H4 (cell line): ENCODE results near the gene DNASE1L2. TPM values are rescaled to one million over a fixed set of nuclear protein-coding genes. Genes with fewer than 3 reads are reported as not detected.
"Not testable (repeated sequence)": the region's sequence is repeated elsewhere in the genome, so short reads cannot be mapped to it uniquely, and the experiment has no call there.

ENCODE experiments used
- DNase-seq: peaks from one replicate; pipeline ENCODE4 v3.0.0-alpha.2; 2015; ENCODE audit warnings: low spot score
- total RNA-seq: library from RNA; depleted of rRNA; stranded (reverse); fragments of >200 nt; shearing (Covaris generic); gene quantifications from 2 replicates; pipeline ENCODE4 v1.2.3, GENCODE V29; 2014; rRNA removed

Gene DNASE1L2
- 0.10 TPM in 1 of 2 replicates, not detected in the other for total RNA-seq

- no peak for DNase-seq
Observed at GRCh38 chr16:2236337-2237101, at the start of gene DNASE1L2. Gene DNASE1L2, plus strand, starts transcription at chr16:2236444. Its CDS starts 373 bp downstream, at chr16:2236817.

GRCh38 chr16:2186505-2186904 lies 49.7 kb upstream of the DNASE1L2 start:
- no peak for DNase-seq

GRCh38 chr16:2187212-2187611 lies 49.0 kb upstream of the DNASE1L2 start:
- DNase-seq, result no peak

- DNase-seq, result no peak
Observed at GRCh38 chr16:2188395-2188794, 47.8 kb upstream of the DNASE1L2 start.

- DNase-seq, result no peak
Observed at GRCh38 chr16:2189252-2189893, 46.9 kb upstream of the DNASE1L2 start.

GRCh38 chr16:2190002-2190658 lies 46.1 kb upstream of the DNASE1L2 start:
- DNase-seq, result no peak

- no peak for DNase-seq
Observed at GRCh38 chr16:2190659-2191445, 45.4 kb upstream of the DNASE1L2 start.

GRCh38 chr16:2191446-2191706 lies 44.9 kb upstream of the DNASE1L2 start:
- no peak for DNase-seq

- no peak for DNase-seq
Observed at GRCh38 chr16:2194166-2194834, 41.9 kb upstream of the DNASE1L2 start.

- peak; percentile 57 for DNase-seq
Observed at GRCh38 chr16:2194852-2195321, 41.4 kb upstream of the DNASE1L2 start.

- no peak for DNase-seq
Observed at GRCh38 chr16:2195322-2196161, 40.7 kb upstream of the DNASE1L2 start.

- no peak for DNase-seq
Observed at GRCh38 chr16:2196162-2196980, 39.9 kb upstream of the DNASE1L2 start, which contains the start of gene CASKIN1. Gene CASKIN1, minus strand, starts transcription at chr16:2196605. Its CDS starts 173 bp downstream, at chr16:2196432.

GRCh38 chr16:2196981-2197511 lies 39.2 kb upstream of the DNASE1L2 start:
- DNase-seq, result no peak

GRCh38 chr16:2197765-2198164 lies 38.5 kb upstream of the DNASE1L2 start:
- no peak for DNase-seq

- no peak for DNase-seq
Observed at GRCh38 chr16:2198283-2198682, 38.0 kb upstream of the DNASE1L2 start.

- no peak for DNase-seq
Observed at GRCh38 chr16:2199095-2199494, 37.1 kb upstream of the DNASE1L2 start.

GRCh38 chr16:2199621-2200139 lies 36.6 kb upstream of the DNASE1L2 start:
- no peak for DNase-seq

GRCh38 chr16:2200313-2200712 lies 35.9 kb upstream of the DNASE1L2 start:
- no peak for DNase-seq

- DNase-seq, result not testable (repeated sequence)
Observed at GRCh38 chr16:2203119-2203688, 33.0 kb upstream of the DNASE1L2 start.
